Vagina (tissue), 2 donors: ENCODE data around the gene MATR3. TPM values are rescaled to one million over a fixed set of nuclear protein-coding genes. Genes with fewer than 3 reads are reported as not detected.
"Not testable (repeated sequence)": the region's sequence is repeated elsewhere in the genome, so short reads cannot be mapped to it uniquely, and the experiment has no call there.

Experiments used
- DNase-seq, 2 donors: peaks; one replicate each; pipeline ENCODE4 v3.0.0-alpha.2; 2017; ENCODE audit errors: extremely low spot score in 2 of 2
- H3K27ac ChIP-seq: fragments of 200-600 bp; sonication (generic); one replicate; pipeline ENCODE4 v1.5.1; 2019
- H3K27me3 ChIP-seq: fragments of 200-600 bp; sonication (generic); one replicate; pipeline ENCODE4 v1.5.1; 2019
- H3K36me3 ChIP-seq, 2 donors: fragments of 200-600 bp; sonication (generic); one replicate each; pipeline ENCODE4 v1.5.1; 2017 to 2019
- H3K4me1 ChIP-seq: fragments of 200-600 bp; sonication (generic); one replicate; pipeline ENCODE4 v1.5.1; 2019
- H3K4me3 ChIP-seq, 2 donors: fragments of 200-600 bp; sonication (generic); 1 replicate in 1 of 2; 2 replicates in 1 of 2; pipeline ENCODE4 v1.5.1; 2016 to 2019
- H3K9me3 ChIP-seq: fragments of 200-600 bp; sonication (generic); one replicate; pipeline ENCODE4 v1.5.1; 2019
- CTCF ChIP-seq, 3 experiments: fragments of 450-650 bp in 2 of 3; fragments of 200-600 bp in 1 of 3; sonication (generic) in 1 of 3; IDR thresholded peaks; one replicate each; pipeline ENCODE4 v1.5.1; 2017 to 2019; ENCODE audit warnings: antibody characterized with exemption in 3 of 3, mild to moderate bottlenecking in 2 of 3, moderate library complexity in 2 of 3
- POLR2A ChIP-seq, 2 donors: fragments of 450-650 bp; IDR thresholded peaks; one replicate each; pipeline ENCODE4 v1.6.1; 2017; ENCODE audit warnings: antibody characterized with exemption in 2 of 2, mild to moderate bottlenecking in 2 of 2, moderate library complexity in 2 of 2
- POLR2AphosphoS5 ChIP-seq, 2 donors: sonication (generic); formaldehyde crosslinking; IDR thresholded peaks; one replicate each; pipeline ENCODE4 v1.9.0; 2017; ENCODE audit warnings: antibody characterized with exemption in 2 of 2, mild to moderate bottlenecking in 2 of 2, low read depth in 1 of 2; ENCODE audit not compliant: insufficient read depth in 1 of 2
- intact Hi-C: fragments of 100-400 bp; cut with DNase I; formaldehyde crosslinking; loops from one replicate; pipeline ENCODE4 v1.15.1; 2023
- total RNA-seq: library from RNA; depleted of rRNA; stranded (reverse); fragments of >200 nt; gene quantifications from one replicate; pipeline ENCODE4 v1.2.3, GENCODE V29; 2016

Gene MATR3
- total RNA-seq, 1 donor from 2014 or later = 126 TPM

- no peaks in the 10 kb centered on the region for H3K36me3 ChIP-seq
- H3K4me3 ChIP-seq = no peak overlapping the region
- no peaks in the 10 kb centered on the region for H3K9me3 ChIP-seq
- no peaks in the 10 kb centered on the region for H3K27me3 ChIP-seq
- no peak overlapping the region for H3K27ac ChIP-seq
- peaks cover 44% of the 10 kb centered on the region for H3K4me1 ChIP-seq
- DNase-seq = no peak
- intact Hi-C loops = no loop called here
- TF ChIP-seq CTCF (IDR thresholded peaks at IDR 0.05) = no peak
- TF ChIP-seq POLR2A (IDR thresholded peaks at IDR 0.05) = no peak
- no peak for TF ChIP-seq POLR2AphosphoS5 (IDR thresholded peaks at IDR 0.05; ENCODE audit: insufficient read depth in 1 of 2, low read depth in 1 of 2)
These were observed 60.6 kb downstream of the MATR3 start for GRCh38 chr5:139354186-139354585.

- DNase-seq, H3K36me3 ChIP-seq, H3K4me3 ChIP-seq, H3K27me3 ChIP-seq, intact Hi-C loops, H3K27ac ChIP-seq, H3K9me3 ChIP-seq: not testable (repeated sequence)
- H3K4me1 ChIP-seq = peaks cover 38% of the 10 kb centered on the region
These were observed 62.4 kb downstream of the MATR3 start for GRCh38 chr5:139355900-139356299.

- TF ChIP-seq POLR2A (IDR thresholded peaks at IDR 0.05) = no peak
- TF ChIP-seq POLR2AphosphoS5 (IDR thresholded peaks at IDR 0.05; ENCODE audit: insufficient read depth in 1 of 2, low read depth in 1 of 2) = no peak
- no peak for TF ChIP-seq CTCF (IDR thresholded peaks at IDR 0.05)
- no peak for DNase-seq
- Histone ChIP-seq H3K27me3 (no peaks in the 10 kb centered on the region), H3K4me3 (no peak overlapping the region), H3K36me3 (no peaks in the 10 kb centered on the region), H3K9me3 (no peaks in the 10 kb centered on the region), H3K4me1 (peaks cover 29% of the 10 kb centered on the region), H3K27ac (no peak overlapping the region)
- intact Hi-C loops = no loop called here
These were observed 64.5 kb downstream of the MATR3 start for GRCh38 chr5:139358064-139358463.

GRCh38 chr5:139360384-139360783 is 66.8 kb downstream of the MATR3 start:
- DNase-seq = no peak
- intact Hi-C loops = no loop called here
- H3K4me1 ChIP-seq = peaks cover 24% of the 10 kb centered on the region
- no peak for TF ChIP-seq POLR2AphosphoS5 (IDR thresholded peaks at IDR 0.05; ENCODE audit: insufficient read depth in 1 of 2, low read depth in 1 of 2)
- TF ChIP-seq CTCF (IDR thresholded peaks at IDR 0.05) = no peak
- no peak for TF ChIP-seq POLR2A (IDR thresholded peaks at IDR 0.05)
- no peak overlapping the region for H3K27ac ChIP-seq
- no peaks in the 10 kb centered on the region for H3K27me3 ChIP-seq
- no peak overlapping the region for H3K4me3 ChIP-seq
- no peaks in the 10 kb centered on the region for H3K9me3 ChIP-seq
- peaks cover 5 to 15% of the 10 kb centered on the region in 2 donors for H3K36me3 ChIP-seq

- Histone ChIP-seq H3K4me3 (no peak overlapping the region), H3K36me3 (peaks cover 5 to 28% of the 10 kb centered on the region in 2 donors), H3K27ac (no peak overlapping the region), H3K27me3 (no peaks in the 10 kb centered on the region), H3K4me1 (peaks cover 22% of the 10 kb centered on the region), H3K9me3 (no peaks in the 10 kb centered on the region)
- no peak for DNase-seq
- intact Hi-C loops = no loop called here
- TF ChIP-seq CTCF (IDR thresholded peaks at IDR 0.05) (no peak), POLR2A (IDR thresholded peaks at IDR 0.05) (no peak), POLR2AphosphoS5 (IDR thresholded peaks at IDR 0.05; ENCODE audit: insufficient read depth in 1 of 2, low read depth in 1 of 2) (no peak)
These were observed 68.4 kb downstream of the MATR3 start for GRCh38 chr5:139361835-139362429.
